Putamen (tissue), 1 donor: ENCODE results near the gene MEIS1.
"Not testable (repeated sequence)": the region's sequence is repeated elsewhere in the genome, so short reads cannot be mapped to it uniquely, and the experiment has no call there.

Experiments
- DNase-seq: peaks from one replicate; pipeline ENCODE4 v3.0.0-alpha.2; 2016; ENCODE audit warnings: low spot score

The MEIS1 gene

DNA sequence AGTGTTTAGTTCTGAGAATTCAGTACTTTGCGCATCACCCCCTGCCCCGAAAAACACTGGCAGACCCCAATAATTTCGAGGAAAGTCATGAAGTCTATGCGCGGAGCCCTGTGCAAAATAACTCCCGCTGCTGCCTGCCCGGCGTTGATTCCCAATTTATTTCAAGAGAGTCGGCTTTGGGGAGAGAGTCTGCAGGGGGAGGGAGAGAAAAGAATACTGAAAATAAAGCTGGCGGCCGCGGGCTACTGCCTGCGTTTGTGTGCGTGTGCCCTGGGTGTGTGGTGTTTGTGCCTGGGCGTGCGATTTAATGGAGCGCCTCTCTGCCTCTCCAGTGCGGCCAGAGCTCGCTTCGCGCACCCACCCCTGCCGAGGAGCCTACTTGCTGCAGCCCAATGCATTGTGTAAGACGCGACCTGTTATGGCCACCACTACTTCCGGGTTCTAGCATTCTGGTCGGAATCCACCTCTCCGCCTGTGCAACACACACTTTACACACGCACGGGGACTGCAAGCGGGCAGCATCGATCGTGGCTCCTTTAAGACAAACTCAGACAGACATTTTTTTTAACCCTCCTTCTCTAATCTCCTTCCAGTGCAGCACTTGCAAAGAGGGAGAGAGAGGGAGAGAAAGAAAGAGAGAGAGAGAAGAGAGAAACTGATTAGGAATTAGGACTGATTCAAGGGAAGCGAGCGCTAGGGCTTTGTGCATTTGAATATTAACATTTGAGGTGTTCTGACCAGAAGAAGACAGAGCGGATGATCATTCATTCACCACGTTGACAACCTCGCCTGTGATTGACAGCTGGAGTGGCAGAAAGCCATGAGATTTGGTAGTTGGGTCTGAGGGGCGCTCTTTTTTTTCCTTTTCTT is at the start of gene MEIS1:
Gene MEIS1, plus strand, starts transcription at position 447 of the 870 bp plus-strand sequence. CDS start 732 bp downstream, outside the sequence.
- peak; percentile 92 for DNase-seq

DNA sequence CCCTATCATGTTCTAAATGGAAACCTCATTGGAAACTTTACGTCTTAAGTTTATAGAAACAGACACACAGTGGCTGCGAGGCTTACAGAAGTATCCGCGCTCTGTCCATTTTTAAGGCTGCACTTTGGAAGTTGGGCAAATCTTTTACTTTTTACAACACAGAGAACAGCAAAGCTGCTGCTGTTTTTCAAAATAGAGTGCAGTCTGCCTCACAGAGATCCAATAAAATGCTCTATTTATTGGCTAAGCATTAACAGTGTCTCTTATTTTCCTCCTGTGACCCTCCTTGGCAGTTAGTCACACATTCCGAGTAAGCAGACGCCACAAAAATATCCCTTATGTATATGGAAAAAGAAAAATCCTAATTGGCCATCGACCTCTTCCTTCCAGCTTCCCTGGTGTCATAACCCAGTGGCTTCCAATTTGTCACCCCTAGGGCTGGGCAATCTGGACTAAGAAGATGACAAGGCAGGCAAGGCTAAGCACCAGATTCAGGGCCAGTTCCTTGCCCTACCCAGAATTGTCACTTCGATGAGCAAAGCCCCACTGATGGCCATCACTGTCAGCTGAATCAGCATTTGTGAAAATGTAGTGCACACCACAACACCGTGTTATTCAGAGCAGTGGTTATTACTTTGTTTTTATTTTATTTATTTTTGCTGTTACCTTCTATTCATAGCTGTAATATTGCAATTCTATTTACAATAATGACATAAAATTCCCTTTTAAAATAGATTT is 47.7 kb upstream of the MEIS1 start:
- no peak for DNase-seq

DNA sequence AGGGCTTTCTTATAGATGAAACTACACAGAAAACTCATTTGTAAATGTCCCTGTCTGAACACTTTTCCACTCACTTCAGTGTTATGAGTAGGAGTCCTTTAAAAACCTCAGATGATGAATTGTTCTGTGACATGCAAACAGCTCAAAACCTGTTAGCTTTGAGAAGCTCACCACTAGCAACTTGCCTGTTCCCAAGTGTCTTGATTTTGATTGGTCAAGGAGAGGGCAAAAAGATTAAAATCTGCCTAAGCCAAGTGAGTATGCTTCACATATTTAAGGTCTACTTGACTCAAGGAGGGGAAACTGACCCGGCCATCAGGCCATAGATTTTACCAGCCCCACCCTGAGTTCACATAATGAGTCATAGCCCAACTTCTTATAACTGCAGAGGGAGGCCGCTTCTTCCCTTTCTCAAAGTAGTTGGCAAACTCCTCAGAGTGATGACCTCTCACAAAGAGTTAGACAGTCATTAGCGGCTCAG is 45.2 kb upstream of the MEIS1 start:
- DNase-seq: no peak

DNA sequence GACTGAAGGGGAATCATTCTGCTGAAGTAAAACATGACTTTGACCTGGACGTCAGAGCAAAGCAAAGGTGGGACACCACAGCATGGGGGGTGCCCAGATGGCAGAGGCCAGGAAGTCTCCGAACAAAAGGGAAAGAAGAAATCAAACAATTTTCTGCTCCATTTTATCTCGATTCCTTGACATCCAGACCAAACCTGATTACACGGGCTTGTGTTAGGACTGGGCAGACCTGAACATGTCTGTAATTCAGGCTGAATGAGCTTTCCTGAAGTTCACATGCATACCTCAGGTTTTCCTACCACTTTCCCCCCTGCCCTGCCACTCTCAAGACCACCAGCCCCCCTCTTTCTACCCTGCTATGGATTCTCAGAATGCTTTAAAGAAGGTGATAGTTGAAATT is 44.8 kb upstream of the MEIS1 start:
- DNase-seq: no peak

DNA sequence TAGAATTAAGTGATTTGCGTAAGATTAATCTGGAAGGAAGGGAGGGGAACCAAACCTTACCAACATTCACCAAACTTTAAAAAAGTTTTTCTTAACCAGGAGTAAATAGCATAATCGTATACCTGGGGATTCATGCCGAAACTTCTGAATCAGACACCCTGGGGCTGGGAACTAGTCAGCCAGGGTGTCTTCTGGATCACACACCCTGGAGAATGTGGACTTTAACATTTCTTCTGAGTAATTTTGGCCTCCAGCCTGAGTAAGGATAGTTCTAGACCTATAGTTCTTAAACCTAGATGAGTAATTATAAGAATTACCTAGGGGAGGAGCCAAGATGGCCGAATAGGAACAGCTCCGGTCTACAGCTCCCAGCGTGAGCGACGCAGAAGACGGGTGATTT is 44.1 kb upstream of the MEIS1 start:
- DNase-seq: no peak

DNA sequence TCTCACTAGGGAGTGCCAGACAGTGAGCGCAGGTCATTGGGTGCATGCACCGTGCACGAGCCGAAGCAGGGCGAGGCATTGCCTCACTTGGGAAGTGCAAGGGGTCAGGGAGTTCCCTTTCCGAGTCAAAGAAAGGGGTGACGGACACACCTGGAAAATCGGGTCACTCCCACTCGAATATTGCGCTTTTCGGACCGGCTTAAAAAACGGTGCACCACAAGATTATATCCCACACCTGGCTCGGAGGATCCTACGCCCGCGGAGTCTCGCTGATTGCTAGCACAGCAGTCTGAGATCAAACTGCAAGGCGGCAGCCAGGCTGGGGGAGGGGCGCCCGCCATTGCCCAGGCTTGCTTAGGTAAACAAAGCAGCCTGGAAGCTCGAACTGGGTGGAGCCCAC is 43.7 kb upstream of the MEIS1 start:
- DNase-seq: not testable (repeated sequence)

DNA sequence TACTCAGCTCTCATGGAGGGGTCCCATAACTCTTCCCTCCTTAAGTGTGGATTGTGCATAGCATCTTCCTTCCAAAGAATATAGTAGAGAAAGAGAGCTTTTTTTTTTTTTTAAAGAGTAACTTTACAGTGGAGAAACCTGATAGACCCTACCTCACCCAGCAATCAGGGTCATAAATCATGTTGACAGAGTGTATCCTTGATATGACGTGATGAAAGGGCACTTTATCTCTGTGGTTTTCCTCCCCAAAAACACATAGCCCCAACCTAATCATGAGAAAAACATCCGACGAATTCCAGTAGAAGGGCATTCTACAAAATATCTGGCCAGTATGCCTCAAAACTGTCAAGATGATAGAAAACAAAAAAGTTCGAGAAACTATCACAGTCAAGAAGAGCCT is 29.5 kb upstream of the MEIS1 start:
- DNase-seq: no peak

DNA sequence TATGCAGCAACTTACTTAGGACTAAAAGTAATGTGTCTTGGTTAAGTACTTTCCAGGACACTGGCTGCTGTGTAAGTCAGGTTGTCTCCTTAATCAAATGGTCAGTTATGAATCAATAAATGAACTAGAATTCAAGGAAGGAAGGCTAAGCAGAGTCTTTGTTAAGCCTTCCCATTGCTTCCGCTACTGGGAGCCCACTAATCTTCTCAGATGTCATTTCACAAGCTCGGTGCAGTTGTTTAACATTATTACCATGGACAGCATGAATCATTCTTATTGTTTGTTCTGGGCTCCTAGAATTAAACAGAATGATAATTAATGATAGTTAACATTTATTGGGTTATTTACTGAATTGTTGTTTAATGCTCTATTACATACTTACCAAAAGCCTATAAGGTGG is 26.0 kb upstream of the MEIS1 start:
- no peak for DNase-seq

DNA sequence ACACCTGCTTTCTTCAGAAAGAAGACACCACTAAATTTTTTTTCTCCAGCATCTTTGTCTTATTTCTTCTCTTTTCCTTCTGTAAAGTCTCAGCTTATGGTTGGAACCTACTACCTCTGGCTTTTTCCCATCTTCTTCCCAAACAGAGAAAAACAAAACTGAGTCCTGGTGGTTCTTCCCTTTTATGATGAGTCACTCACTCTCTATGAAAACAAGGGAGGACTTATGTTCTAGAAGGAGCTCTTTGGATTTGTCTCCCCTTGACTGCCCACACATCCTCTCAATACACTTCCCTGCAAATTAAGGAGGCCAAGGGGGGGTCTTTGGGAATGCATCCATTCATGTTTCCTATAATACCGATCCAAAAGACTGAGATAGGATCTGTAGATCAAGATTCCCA is 22.1 kb upstream of the MEIS1 start:
- no peak for DNase-seq

DNA sequence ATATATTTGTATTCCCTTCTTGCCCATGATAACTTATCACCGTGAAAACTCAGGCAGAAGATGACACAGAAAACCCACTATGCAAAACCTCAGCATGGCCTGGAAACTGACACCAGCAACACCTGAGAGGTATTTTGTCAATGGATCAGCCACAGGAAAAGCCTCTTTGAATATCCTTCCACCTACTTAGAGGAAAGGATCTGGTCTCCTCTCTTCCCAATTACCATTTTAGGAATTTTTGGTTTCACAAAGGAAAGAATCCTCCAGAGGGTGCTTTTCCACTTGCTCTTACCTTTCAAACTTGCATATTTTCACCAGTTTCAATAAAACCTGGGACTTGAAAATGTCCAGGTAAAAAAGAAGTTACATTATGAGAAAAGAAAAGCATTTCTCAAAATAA is 20.0 kb upstream of the MEIS1 start:
- DNase-seq: no peak

DNA sequence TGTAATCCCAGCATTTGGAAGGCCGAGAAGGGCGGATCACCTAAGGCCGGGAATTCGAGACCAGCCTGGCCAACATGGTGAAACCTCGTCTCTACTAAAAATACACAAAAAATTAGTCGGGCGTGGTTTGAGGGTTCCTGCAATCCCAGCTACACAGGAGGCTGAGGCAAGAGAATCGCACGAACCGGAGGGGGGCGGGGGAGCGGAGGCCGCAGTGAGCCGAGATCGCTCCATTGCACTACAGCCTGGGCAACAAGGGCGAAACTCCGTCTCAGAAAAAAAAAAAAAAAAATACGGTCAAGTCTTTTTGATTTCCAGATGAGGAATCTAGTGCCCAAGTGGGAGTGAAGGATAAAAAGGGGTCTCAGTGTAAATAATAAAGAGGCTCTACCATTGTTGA is 16.5 kb upstream of the MEIS1 start:
- DNase-seq: no peak

DNA sequence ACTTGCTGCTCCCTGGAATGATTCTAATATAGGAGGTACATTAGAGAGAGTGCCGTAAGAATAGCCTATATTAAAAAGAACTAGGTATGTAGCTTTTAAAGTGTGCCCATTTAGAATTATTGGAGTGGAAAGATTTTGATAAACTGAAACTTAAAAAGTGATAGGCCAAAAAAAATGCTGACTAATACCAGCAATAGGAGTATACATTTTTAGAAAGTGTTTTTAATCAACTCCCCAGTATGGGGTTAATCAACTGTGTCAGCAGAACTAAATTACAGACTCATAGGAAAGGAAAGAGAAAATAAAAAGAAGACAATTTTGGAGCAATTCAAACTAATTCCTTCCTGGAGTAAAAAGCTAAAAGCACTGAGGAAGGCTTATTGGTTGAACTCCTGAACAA is 13.3 kb upstream of the MEIS1 start:
- no peak for DNase-seq

DNA sequence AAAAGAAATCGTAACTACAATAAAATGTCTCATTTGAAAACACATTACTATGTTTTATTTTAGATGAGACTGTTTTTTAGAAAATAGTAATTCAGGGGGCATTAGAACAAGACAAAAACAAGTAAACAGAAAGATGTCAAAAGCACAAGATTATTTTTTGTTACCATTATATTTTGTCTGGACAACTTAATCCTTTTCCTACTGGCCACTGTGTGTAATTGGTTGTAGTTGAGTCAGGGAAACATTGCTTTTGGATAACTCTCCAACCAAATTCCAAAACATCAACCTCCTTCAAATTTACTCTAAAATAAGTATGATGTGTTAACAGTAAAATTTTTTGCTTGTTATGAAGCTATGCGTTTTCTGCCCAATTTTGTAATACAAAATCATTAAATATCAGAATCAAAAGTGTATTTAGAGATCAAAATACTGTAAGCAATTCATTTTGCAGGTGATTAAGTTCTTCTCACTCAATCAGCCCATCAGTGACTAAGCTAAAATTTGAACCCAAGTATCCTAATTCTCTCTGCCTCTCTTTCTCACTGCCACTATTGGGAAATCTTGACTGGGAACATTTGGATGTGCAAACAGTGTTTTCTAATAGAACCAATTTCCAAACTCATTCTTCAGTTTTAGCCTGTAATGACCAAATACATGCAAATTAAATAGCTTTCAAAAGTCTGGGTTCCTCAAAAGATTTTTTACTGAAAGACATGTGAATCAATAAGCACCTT is 11.4 kb upstream of the MEIS1 start:
- DNase-seq: no peak

DNA sequence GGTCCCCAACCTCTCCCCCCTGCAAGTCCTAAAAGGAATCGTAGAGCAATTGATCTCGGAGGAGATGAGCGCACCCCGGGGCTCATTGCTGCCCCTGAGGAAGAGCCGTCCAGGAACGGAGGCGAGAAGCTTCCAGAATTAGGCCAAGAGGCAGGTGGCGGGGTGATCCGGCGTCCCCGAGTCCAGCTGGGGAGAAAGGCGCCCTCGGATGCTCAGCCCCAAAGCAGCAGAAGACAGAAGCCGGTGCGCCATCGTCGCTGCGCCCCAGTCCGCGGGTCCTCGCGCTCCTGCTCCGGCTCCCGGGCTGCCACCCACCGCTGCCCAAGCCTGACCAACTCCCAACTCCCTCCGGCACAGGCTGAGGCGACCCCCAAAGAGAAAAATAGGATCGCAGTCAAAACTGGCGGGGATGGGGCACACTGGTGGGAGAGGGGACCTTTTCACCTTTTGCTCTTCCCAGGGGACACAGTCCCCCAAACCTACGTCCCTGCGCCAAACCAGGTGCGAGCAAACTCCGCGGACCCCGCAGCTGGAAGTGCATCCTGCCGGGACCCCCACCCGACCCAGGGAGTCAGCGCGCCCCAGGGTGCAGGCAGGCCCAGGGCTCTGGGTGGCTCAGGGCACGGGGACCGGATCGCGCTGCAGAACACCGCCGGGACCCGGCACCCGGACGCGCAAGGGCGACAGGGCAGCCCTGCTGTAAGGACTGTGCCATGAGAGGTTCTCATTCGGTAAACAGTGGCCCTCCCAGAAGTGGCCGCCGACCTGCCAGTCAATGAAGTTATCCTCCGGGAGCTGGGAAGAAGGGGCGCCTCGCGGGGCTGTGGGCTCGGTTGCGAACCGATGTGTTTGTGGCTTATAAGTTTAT is 8.4 kb upstream of the MEIS1 start:
- no peak for DNase-seq

DNA sequence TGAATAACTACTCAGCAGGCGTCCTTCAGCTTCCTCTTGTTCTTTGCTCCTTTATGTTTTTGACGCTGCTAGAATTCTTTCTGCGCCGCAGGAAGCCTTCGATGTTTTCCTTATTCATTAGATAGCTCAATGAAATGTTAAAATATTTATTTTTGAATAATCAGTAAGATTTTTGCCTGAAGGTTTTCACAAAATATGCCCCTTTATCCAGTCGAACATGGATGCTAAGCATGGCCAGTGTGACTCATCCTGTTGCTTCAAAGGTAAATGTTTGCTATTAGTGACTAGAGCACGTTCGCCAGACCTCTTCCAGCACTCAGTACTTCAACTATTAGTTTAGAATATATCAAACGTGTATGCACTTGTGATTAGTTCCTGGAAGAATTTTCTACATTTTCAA is 7.6 kb upstream of the MEIS1 start:
- no peak for DNase-seq

DNA sequence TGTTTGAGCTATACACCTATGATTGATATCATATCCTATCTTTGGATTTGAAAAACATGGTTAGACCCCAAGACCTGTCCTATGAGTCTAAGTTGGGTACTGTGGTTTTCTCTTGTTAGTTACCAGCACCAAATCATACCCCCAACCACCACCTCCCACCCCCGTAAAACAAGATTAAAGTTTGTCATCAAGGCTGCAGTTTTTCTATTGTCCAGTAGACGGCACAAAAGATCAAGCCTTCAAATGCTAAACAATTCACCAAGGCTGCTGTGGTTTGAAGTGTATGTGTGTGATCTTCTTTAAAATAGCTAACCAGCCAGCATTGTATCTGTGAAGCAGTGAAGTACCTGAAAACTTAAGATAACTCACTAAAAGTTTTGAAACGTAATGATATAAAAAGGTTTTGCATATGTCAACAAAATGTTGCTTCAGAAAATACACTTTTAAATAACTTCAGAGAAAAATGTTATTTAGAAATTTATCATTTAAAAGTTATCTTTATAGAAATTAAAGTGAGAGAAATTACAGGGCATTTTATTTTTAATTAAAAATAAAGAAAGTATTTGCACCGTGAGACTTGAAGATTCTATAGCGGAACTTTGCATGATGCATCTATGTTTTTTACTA is 5.8 kb upstream of the MEIS1 start:
- no peak for DNase-seq

DNA sequence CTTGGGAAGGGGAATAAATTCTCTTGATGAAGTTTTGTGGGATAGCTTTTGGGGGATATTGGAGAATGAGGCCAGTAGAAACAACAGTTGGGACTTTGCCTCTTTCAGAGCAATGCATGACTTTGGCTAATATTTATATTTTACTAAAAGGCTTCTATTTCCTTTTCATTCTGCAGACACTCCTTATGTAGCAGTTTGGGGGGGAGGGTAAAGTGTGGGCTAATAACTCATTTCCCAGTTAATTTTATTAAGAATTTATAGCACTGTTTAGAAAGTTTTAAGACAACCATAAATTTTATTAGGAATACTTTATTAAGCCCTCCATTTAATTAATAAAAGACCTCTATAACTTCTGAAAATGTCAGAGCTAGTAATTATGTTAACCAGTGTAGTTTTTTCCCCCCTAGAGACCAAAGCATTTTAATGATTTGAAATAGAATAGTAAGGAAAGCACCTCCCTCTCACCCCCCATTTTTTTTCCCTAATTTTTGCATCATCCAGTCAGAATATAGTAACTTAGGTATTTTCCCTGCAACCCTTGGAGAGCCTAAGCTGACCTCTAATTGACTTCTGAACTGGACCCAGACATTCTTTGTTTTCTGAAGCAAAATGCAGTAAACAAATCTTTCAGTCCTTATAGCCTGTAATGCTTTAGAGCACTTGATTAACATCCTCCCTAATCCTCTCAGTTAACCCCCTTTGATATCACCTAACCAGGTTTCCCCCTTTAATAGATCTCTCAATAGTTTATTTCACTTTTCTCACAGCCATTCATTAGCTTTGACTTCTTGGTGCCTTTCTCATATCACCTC is 5.0 kb upstream of the MEIS1 start:
- DNase-seq: no peak

DNA sequence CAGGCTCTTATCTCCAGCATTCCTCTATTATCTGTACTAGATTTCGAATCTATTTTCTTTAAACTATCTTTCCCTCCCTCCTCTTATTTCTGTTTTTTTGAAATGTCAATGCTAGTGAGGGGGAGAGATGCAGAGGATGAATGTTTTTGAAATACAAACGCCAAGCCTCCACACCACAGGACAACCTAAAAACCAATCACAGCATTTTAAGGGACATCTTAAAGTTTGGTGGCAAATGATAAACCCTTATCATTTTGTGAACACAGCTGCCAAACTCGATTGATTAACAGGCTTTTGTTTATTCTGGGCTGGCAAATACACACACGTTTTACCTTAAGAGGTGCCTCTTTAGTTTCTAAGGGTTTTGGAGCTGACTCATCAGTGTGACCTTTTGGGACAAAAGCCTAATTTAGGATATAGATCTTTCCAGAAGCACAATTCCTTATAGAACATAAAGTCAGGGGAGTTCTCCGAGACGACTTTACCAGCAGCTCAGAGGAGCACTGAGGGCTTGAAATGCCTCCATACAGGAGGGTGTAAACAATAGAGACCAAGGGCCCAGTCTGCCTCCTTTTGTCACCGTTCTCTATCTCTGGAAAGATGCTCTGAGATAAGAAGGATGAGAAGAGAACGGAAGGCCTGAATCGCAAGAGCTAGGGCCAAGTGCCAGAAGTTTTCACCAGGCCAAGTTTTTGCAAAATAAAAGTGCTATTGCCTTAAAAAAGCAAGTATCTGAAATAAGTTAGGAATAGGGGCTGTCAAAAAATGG is 4.2 kb upstream of the MEIS1 start:
- DNase-seq: no peak

DNA sequence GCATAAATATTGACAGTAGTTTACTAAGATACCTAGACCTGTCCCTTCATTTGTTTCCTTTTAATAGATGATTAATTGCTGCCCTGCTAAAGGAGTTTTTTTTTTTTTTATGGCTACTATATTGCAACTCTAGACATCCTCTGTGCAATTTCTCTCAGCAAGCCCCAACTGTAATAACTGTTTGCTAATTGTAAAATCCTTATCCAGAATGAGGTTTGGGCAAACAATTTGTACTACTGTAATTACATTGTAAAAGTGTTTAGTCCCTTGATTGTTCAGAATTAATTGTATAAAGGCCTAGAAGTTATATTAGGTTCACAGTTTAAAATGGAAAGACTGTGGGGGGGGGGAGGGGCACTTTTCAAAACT is 3.7 kb upstream of the MEIS1 start:
- no peak for DNase-seq
